Stomach (tissue), 9 donors: ENCODE data around the gene TEAD2. TPM values are rescaled to one million over a fixed set of nuclear protein-coding genes. Genes with fewer than 3 reads are reported as not detected.

Experiments
- DNase-seq, 2 donors: peaks; one replicate each; pipeline versions ENCODE4 v3.0.0 to v3.0.0-alpha.2; 2013 to 2019
- H3K27ac ChIP-seq, 5 donors: fragments of 200-600 bp in 4 of 5; sonication (generic) in 4 of 5; one replicate each; pipeline ENCODE4 v1.5.1; 2013 to 2019; ENCODE audit warnings: mild to moderate bottlenecking in 1 of 5, moderate library complexity in 1 of 5
- H3K27me3 ChIP-seq, 3 donors: fragments of 200-600 bp; sonication (generic); one replicate each; pipeline ENCODE4 v1.5.1; 2017 to 2019; ENCODE audit warnings: mixed run types in 1 of 3
- H3K36me3 ChIP-seq, 4 donors: fragments of 200-600 bp; sonication (generic); 1 replicate in 3 of 4; 2 replicates in 1 of 4; pipeline ENCODE4 v1.5.1; 2016 to 2019
- H3K4me1 ChIP-seq, 4 donors: fragments of 200-600 bp; sonication (generic); one replicate each; pipeline ENCODE4 v1.5.1; 2016 to 2019
- H3K4me3 ChIP-seq, 4 donors: fragments of 200-600 bp; sonication (generic) in 3 of 4; one replicate each; pipeline ENCODE4 v1.5.1; 2016 to 2019; ENCODE audit warnings: mild to moderate bottlenecking in 1 of 4
- H3K9me3 ChIP-seq, 4 donors: fragments of 200-600 bp; sonication (generic); one replicate each; pipeline ENCODE4 v1.5.1; 2016 to 2019
- EP300 ChIP-seq: sonication (generic); formaldehyde crosslinking; IDR thresholded peaks from one replicate; pipeline ENCODE4 v1.6.1; 2017; ENCODE audit warnings: antibody characterized with exemption
- POLR2A ChIP-seq, 4 donors: fragments of 450-650 bp; IDR thresholded peaks; one replicate each; pipeline ENCODE4 v1.6.1; 2016; ENCODE audit warnings: antibody characterized with exemption in 4 of 4, control low read depth in 2 of 4, mild to moderate bottlenecking in 1 of 4, moderate library complexity in 1 of 4
- POLR2AphosphoS5 ChIP-seq, 3 donors: sonication (generic); formaldehyde crosslinking; IDR thresholded peaks; one replicate each; pipeline ENCODE4 v1.6.1; 2016; ENCODE audit warnings: antibody characterized with exemption in 3 of 3
- WGBS, 5 donors: extraction: QIAGEN DNeasy Blood & Tissue Kit in 3 of 5; methylation state at CpG; one replicate each; pipeline versions ENCODE4 v1.1.5 to v1.1.7; 2013 to 2018; 5-methylcytosine and 5-hydroxymethylcytosine counted together
- intact Hi-C: fragments of 100-400 bp; cut with DNase I; formaldehyde crosslinking; loops from one replicate; pipeline ENCODE4 v1.15.1; 2023; ENCODE audit warnings: low total_unique reads
- polyA plus RNA-seq, 3 donors: library from polyadenylated mRNA; stranded (reverse); fragments of 200-250 nt; gene quantifications; one replicate each; pipeline ENCODE4 v1.2.3, GENCODE V29; 2013
- total RNA-seq, 5 donors: library from RNA; depleted of rRNA; stranded (reverse); fragments of >200 nt; gene quantifications; one replicate each; pipeline versions ENCODE4 v1.1.0 to v1.2.3, GENCODE V29; 2014 to 2016
- TF ChIP-seq, protein P1 (sequence below), 7 experiments: fragments of 450-650 bp in 4 of 7; fragments of 200-600 bp in 3 of 7; sonication (generic) in 3 of 7; IDR thresholded peaks; one replicate each; pipeline ENCODE4 v1.5.1; 2016 to 2019; ENCODE audit warnings: antibody characterized with exemption in 7 of 7, control low read depth in 2 of 7, mild to moderate bottlenecking in 1 of 7
- donor health status: healthy with polysubstance abuse.
- donor health status: Bipolar disorder and iron deficiency.
- donor health status: healthy.

The TEAD2 gene
- total and polyA plus RNA-seq, 8 donors, result 4.3 to 42.0 (median 20.0) TPM

DNA sequence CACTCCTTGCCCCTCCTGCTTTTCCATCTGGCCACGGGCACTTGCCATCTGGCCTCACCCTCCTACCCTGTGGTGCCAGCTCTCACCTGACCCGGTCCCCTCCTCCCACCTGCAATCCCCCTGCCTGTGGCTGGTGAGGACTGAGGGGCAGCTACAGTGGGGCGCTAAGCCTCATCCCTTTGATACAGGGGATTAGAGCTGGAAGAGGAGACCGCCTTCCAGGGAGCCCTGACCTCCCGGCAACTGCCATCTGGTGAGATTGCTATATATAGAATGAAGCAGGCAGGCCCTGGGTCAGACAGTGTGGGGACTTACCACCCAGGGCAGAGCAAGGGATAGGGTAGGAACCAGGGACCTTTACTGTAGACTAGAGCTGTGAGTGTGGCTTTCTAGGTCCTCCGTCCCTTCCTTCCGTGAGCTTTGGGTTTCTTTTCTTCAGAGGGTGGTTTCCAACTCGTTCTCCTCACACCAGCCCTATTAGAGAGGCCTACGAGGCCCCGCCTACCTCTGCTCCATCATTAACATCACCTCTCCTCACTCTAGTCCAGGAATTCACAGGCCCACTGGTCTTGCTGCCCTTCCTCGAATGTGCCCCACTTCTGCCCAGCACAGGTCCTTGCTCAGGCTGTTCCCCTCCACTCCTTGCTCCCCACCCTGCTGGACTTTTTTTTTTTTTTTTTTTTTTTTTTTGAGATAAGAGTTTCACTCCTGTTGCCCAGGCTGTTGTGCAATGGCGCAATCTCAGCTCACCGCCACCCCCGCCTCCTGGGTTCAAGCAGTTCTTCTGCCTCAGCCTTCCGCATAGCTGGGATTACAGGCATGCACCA, 33.6 kb upstream of the TEAD2 start:
- Histone ChIP-seq H3K4me1 (peaks cover 0 to 6% (median 1%) of the 10 kb centered on the region in 4 donors), H3K27ac (no peak overlapping the region), H3K27me3 (peaks cover 0 to 55% (median 7%) of the 10 kb centered on the region in 3 donors), H3K9me3 (no peaks in the 10 kb centered on the region), H3K4me3 (no peak overlapping the region), H3K36me3 (no peaks in the 10 kb centered on the region)
- TF ChIP-seq, protein P1, sequence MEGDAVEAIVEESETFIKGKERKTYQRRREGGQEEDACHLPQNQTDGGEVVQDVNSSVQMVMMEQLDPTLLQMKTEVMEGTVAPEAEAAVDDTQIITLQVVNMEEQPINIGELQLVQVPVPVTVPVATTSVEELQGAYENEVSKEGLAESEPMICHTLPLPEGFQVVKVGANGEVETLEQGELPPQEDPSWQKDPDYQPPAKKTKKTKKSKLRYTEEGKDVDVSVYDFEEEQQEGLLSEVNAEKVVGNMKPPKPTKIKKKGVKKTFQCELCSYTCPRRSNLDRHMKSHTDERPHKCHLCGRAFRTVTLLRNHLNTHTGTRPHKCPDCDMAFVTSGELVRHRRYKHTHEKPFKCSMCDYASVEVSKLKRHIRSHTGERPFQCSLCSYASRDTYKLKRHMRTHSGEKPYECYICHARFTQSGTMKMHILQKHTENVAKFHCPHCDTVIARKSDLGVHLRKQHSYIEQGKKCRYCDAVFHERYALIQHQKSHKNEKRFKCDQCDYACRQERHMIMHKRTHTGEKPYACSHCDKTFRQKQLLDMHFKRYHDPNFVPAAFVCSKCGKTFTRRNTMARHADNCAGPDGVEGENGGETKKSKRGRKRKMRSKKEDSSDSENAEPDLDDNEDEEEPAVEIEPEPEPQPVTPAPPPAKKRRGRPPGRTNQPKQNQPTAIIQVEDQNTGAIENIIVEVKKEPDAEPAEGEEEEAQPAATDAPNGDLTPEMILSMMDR (IDR thresholded peaks at IDR 0.05), result no peak
- WGBS, 5 donors, result 68 to 78% (median 74%) methylated on average over 13 to 15 of the region's 15 CpGs
- intact Hi-C loops, result loop anchor here (5.0 kb wide), 1 partner anchor 37 kb away; no protein-coding TSS in a partner anchor
- DNase-seq, result no peak

DNA sequence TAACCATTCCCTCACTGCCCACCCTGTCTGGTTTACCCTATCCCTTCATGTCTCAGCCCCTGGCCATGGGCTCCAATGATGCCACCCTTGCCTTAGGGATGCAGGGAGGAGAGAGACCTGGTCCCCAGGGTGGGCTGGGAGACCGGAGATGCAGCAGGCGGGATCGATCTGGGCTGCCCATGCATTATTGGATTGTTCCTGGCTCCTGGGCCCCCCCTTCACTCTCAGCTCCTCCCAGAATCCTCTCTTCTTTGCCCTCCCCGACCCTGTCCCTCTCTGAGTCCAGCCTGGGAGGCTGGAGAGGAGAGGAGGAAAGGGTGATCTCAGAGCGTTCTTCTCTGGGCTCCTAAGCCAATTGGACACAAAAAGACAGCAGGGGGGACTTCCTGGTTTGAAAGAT, 31.7 kb upstream of the TEAD2 start:
- DNase-seq, result no peak
- intact Hi-C loops, result loop anchor here (5.0 kb wide), 1 partner anchor 48 kb away; the partner anchor contains the start of gene SLC17A7
- Histone ChIP-seq H3K36me3 (no peaks in the 10 kb centered on the region), H3K9me3 (no peaks in the 10 kb centered on the region), H3K27me3 (peaks cover 0 to 66% (median 7%) of the 10 kb centered on the region in 3 donors), H3K4me3 (no peak overlapping the region), H3K4me1 (peaks cover 0 to 6% (median 1%) of the 10 kb centered on the region in 4 donors), H3K27ac (no peak overlapping the region)
- TF ChIP-seq POLR2A (IDR thresholded peaks at IDR 0.05) (no peak), POLR2AphosphoS5 (IDR thresholded peaks at IDR 0.05) (no peak), EP300 (no peak)
- TF ChIP-seq, protein P1 (IDR thresholded peaks at IDR 0.05), result no peak
- WGBS, 5 donors, result 51 to 64% (median 61%) methylated on average over 5 of the region's 5 CpGs

DNA sequence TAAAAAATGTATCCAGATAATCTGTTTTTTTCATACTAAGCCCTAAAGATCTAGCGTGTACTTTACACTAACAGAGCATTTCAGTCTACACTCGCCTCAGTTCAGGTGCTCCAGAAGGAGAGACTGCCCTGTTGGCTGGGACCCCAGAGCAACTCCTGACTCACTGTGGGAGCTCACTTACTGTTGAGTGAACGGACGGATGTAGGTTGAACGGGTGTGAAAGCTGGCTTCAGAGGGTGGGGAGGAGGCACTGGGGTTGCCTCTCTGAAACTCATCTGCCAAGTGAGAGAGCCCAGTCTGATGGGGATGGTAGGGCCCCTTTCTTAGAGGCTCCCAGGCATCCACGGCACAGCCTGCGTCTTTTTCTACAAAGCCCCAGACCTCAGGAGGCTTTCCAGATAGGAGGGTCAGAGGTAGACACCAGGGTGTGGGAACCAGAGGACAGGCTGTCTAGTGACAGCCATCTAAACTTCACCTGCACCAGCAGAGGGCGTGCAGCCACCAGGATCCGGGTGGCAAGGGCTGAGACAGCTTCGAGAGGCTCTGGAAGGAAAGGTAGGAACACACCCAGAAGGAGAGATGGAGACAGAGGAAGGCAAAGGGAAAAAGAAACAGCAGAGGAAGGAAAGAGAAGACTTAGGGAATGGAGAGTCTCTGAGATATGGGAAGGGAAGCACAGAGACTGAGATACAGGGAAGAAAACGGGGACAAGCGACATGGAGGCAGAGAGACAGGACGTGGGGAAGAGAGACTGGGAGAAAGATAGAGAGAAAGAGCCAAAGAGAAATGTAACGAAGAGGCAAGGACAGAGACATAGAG, 29.6 kb upstream of the TEAD2 start:
- DNase-seq, result peak; percentile 82 to 93
- Histone ChIP-seq H3K4me3 (no peak overlapping the region), H3K4me1 (peaks cover 0 to 13% (median 1%) of the 10 kb centered on the region in 4 donors), H3K27ac (no peak overlapping the region), H3K9me3 (no peaks in the 10 kb centered on the region), H3K36me3 (no peaks in the 10 kb centered on the region), H3K27me3 (peaks cover 0 to 63% (median 10%) of the 10 kb centered on the region in 3 donors)
- intact Hi-C loops, result loop anchor here (5.0 kb wide), 1 partner anchor 51 kb away; the partner anchor contains the start of gene SLC17A7
- TF ChIP-seq, protein P1 (IDR thresholded peaks at IDR 0.05), result peak in 6 of 7 experiments; percentile 31 to 91 (median 79)
- peak in 1 of 3 donors; percentile 68 for TF ChIP-seq POLR2AphosphoS5 (IDR thresholded peaks at IDR 0.05)
- no peak for TF ChIP-seq EP300
- no peak for TF ChIP-seq POLR2A (IDR thresholded peaks at IDR 0.05)
- 20 to 25% (median 23%) methylated on average over 13 to 14 of the region's 14 CpGs for WGBS, 5 donors

DNA sequence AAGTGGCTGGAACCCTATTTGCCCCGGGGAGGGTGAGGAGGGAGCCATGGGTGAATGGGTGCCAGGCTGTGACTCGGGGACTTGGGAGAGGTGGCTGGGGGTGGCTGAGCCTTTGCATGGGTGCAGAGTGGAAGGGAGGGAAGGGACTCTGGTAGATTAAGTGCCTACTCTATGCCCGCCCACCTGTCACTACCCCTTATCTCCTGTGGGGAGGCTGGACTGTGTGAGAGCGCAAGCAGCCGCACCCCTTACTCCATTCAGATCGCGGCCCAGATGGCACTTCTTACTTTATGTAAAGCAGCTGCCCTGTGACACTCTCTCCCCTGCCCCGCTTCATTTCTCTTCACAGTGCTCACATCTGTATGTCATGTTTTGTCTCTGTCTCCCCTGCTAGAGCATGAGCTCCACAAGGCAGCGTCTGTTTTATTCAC, 28.7 kb upstream of the TEAD2 start:
- intact Hi-C loops, result loop anchor here (5.0 kb wide), 1 partner anchor 51 kb away; the partner anchor contains the start of gene SLC17A7
- no peaks in the 10 kb centered on the region for H3K9me3 ChIP-seq
- peak in 1 of 2 donors; percentile 34 for DNase-seq

More for the DNA sequence above, 28.7 kb upstream of the TEAD2 start:
- H3K27ac ChIP-seq, result no peak overlapping the region
- H3K27me3 ChIP-seq, result peaks cover 0 to 60% (median 10%) of the 10 kb centered on the region in 3 donors
- peaks cover 0 to 13% (median 1%) of the 10 kb centered on the region in 4 donors for H3K4me1 ChIP-seq
- no peak overlapping the region for H3K4me3 ChIP-seq
- TF ChIP-seq, protein P1 (IDR thresholded peaks at IDR 0.05), result no peak
- no peak for TF ChIP-seq POLR2AphosphoS5 (IDR thresholded peaks at IDR 0.05)
- no peak for TF ChIP-seq POLR2A (IDR thresholded peaks at IDR 0.05)
- no peak for TF ChIP-seq EP300
- no peaks in the 10 kb centered on the region for H3K36me3 ChIP-seq
- WGBS, 5 donors, result 30 to 52% (median 35%) methylated on average over 9 of the region's 9 CpGs
